IMR-90 (cell line): Measurements from ENCODE around the gene AATF.

Experiments
- CHD1 ChIP-seq: IDR thresholded peaks from 2 replicates; pipeline ENCODE4 v1.6.1; 2012; ENCODE audit warnings: low read depth, low read length, improper control_type of control experiment
- CTCF ChIP-seq: conservative IDR thresholded peaks from 2 replicates; pipeline ENCODE4 v1.5.1; 2012; ENCODE audit warnings: mild to moderate bottlenecking, low read depth, low read length, improper control_type of control experiment
- MAZ ChIP-seq: IDR thresholded peaks from 2 replicates; pipeline ENCODE4 v1.6.1; 2012; ENCODE audit warnings: low read depth, mild to moderate bottlenecking, low read length, improper control_type of control experiment, moderate library complexity, borderline replicate concordance
- MXI1 ChIP-seq: IDR thresholded peaks from 2 replicates; pipeline ENCODE4 v1.6.1; 2012; ENCODE audit warnings: low read depth, mild to moderate bottlenecking, low read length, moderate library complexity, borderline replicate concordance
- RFX5 ChIP-seq: IDR thresholded peaks from 2 replicates; pipeline ENCODE4 v1.8.0; 2012; ENCODE audit warnings: low read depth, mild to moderate bottlenecking, low read length, moderate library complexity
- SMC3 ChIP-seq: fragments of 150-350 bp; IDR thresholded peaks from 2 replicates; pipeline ENCODE4 v1.6.1; 2016; ENCODE audit warnings: low read depth, mild to moderate bottlenecking, antibody characterized with exemption, low read length, moderate library complexity

- no peak for TF ChIP-seq CTCF
- no peak for TF ChIP-seq SMC3
- TF ChIP-seq CHD1: no peak
- TF ChIP-seq MAZ: no peak
- no peak; the same call in 1 of the 2 replicates for TF ChIP-seq RFX5
- TF ChIP-seq MXI1: no peak
Observed at GRCh38 chr17:37067555-37068111, 118.9 kb downstream of the AATF start.
